GM19455 (cell line): ENCODE measurements around the gene DEF6.
"Not testable (repeated sequence)": the region's sequence is repeated elsewhere in the genome, so short reads cannot be mapped to it uniquely, and the experiment has no call there.

Experiments
- ATAC-seq: cut with Tn5 transposase; IDR thresholded peaks from one replicate; pipeline ENCODE4 v1.9.1; 2021; ENCODE audit not compliant: unreplicated experiment

DEF6 gene

GRCh38 chr6:35309611-35310264 is 12.1 kb downstream of the DEF6 start:
- ATAC-seq, result no peak

DNA sequence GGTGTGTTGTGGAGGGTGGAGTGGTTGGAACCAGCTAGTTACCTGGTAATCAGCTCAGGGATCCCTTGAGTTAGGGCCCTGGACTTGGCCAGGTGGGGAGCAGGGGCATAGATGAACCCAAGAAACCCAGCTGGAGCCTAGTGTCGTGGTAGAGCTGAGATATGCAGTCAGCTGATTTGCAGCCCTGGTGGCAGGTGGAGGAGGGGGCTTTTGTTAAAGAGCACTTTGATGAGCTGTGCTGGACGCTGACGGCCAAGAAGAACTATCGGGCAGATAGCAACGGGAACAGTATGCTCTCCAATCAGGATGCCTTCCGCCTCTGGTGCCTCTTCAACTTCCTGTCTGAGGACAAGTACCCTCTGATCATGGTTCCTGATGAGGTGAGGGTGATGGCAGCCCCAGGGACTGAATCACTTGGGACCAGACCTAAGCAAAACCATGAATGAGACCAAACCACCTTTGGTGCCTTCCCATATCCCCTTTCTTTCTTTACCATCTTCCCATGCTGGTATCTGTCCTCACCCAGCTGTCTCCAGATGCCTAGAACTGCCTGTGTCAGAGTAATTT is 12.7 kb downstream of the DEF6 start:
- ATAC-seq, result no peak

- ATAC-seq, result no peak
Measured at GRCh38 chr6:35311390-35312075, 13.9 kb downstream of the DEF6 start.

GRCh38 chr6:35312076-35312800 is 14.6 kb downstream of the DEF6 start:
- no peak for ATAC-seq

DNA sequence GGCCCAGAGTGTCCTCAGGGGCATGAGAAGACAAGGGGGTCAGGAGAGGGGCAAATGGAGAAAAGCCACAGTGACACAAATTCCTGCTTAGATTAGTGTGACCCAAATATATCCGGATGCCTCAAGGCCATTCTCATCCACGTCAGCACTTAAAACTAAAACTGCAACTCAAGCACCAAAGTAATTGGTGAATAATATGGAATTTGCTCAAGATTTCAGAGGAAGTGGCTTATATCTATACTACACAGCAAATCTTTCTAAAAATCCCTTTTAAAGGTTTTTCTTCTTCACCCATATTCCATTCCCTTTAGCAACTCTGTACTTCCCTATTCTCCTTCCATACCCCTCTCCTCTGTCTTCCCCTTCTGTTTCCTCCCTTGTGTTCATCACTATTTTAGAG is 15.2 kb downstream of the DEF6 start:
- no peak for ATAC-seq

DNA sequence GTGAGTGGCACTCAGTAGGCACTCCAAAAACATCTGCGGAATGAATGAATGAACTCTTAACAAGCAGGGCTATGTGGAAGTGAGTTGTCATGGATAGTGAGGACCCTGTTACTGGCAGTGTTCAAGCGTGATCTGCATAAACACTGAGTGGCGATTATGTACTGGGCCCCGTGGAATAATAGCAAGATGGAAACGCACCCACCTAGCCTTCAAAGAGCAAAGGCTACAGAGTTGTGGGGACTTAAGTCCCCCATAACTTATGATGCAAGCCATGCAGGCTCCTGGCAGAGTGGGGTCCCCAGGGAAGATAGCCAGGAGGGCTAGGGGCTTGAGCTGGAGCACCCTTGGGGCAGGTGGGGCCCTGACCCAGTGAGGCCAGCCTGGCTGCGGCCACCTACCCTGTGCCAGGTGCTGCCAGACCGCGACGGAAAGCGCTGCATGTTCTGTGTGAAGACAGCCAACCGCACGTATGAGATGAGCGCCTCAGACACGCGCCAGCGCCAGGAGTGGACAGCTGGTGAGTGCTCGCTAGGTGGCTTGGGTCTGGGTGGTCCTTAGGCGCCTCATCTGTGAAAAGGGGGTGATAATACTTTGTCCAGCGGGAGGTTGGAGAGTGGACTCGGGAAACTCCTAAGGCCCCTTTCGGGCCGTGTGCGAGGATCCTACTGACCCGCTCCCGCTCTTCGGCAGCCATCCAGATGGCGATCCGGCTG is 20.0 kb downstream of the DEF6 start:
- ATAC-seq, result no peak

GRCh38 chr6:35318196-35319171 is 20.9 kb downstream of the DEF6 start:
- no peak for ATAC-seq

GRCh38 chr6:35319346-35320030 is 21.9 kb downstream of the DEF6 start:
- ATAC-seq, result no peak

- ATAC-seq, result no peak
Measured at GRCh38 chr6:35320031-35320410, 22.4 kb downstream of the DEF6 start.

DNA sequence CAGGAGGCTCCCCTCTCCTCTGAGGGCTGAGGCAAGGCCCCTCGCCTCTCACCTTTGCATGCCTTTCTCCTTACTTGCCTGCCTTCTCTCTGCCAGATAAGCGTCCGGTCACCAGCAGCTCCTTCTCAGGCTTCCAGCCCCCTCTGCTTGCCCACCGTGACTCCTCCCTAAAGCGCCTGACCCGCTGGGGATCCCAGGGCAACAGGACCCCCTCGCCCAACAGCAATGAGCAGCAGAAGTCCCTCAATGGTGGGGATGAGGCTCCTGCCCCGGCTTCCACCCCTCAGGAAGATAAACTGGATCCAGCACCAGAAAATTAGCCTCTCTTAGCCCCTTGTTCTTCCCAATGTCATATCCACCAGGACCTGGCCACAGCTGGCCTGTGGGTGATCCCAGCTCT is 23.5 kb downstream of the DEF6 start:
- ATAC-seq, result no peak

DNA sequence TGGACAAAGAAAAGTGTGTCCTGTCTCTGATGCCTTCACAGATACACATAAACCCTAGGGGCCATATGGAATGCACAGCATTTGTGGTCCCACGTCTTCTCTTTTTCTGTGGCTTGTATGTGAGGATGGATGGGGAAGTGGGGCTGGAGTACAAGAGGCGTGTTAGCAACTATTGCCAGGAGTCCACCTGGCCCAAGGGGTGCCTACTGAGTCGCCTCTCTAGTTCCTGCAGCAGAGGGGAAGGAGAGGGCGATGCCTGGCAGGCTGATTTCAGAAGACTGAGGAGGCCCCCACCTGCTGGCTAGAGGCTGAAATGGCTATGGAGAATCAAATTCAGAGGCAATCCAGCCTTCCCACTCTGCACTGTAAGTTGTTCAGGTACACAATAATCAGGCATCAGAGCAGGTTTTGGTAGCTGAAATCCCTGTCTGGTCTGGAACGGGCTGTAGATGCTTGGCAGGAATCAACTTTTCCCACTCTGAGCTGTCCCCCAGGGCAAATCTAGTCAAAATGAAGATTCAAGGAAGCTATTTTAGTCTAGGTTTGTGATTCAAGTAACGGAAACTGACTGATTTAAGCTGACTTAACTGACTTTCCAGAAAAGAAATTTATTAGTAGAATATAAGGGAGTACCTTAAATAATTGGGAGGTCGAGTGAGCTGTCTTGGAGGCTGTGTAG is 29.9 kb downstream of the DEF6 start:
- ATAC-seq, result no peak

GRCh38 chr6:35328108-35328723 is 30.6 kb downstream of the DEF6 start:
- no peak for ATAC-seq

DNA sequence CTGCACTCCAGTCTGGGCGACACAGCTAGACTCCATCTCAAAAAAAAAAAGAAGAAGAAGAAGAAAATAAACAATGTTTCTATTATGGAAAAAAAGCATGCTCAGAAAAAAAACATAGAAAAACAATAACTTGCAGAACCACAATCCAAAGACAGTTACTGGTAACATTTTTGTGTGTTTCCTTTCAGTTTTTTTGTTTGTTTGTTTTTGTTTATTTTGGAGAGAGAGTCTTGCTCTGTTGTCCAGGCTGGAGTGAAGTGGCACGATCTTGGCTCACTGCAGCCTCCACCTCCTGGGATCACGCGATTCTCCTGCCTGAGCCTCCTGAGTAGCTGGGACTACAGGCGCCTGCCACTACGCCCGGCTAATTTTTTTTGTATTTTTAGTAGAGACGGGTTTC is 31.3 kb downstream of the DEF6 start:
- not testable (repeated sequence) for ATAC-seq

- no peak for ATAC-seq
Measured at GRCh38 chr6:35330541-35331119, 33.0 kb downstream of the DEF6 start.

DNA sequence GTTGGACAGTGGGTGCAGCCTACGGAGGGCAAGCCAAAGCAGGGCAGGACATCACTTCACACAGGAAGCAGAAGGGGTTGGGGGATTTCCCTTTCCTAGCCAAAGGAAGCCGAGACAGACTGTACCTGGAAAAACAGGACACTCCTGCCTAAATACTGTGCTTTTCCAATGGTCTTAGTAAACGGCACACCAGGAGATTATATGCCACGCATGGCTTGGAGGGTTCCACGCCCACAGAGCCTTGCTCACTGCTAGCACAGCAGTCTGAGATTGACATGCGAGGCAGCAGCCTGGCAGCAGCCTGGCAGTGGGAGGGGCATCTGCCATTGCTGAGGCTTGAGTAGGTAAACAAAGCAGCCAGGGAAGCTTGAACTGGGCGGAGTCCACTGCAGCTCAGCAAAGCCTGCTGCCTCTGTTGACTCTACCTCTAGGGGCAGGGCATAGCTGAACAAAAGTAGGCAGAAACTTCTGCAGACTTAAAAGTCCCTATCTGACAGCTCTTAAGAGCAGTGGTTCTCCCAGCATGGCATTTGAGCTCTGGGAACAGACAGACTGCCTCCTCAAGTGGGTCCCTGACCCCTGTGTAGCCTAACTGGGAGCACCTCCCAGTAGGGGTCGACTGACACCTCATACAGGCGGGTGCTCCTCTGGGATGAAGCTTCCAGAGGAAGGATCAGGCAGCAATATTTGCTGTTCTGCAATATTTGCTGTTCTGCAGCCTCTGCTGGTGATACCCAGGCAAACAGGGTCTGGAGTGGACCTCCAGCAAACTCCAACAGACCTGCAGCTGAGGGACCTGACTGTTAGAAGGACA is 34.7 kb downstream of the DEF6 start:
- not testable (repeated sequence) for ATAC-seq

GRCh38 chr6:35341557-35341956 is 43.9 kb downstream of the DEF6 start:
- ATAC-seq, result no peak
